Measurements from ENCODE around the gene ABHD14A. TPM values are rescaled to one million over a fixed set of nuclear protein-coding genes. Genes with fewer than 3 reads are reported as not detected.
A peak's percentile ranks its signal among the peaks of the same experiment; 100 is the strongest.

The ABHD14A gene
- polyA plus RNA-seq, 2 of the 4 experiments (the other 2 are of a cell fraction), result 6.3 to 9.5 TPM

- CTCF ChIA-PET, result interaction anchor here (0.7 to 1.4 kb wide), 4 partner anchors 11 to 121 kb away, joined by 3 read pairs; no protein-coding TSS in a partner anchor
- FAIRE-seq, result no peak
These were observed 47.6 kb downstream of the ABHD14A start for GRCh38 chr3:52022323-52023100.

More at GRCh38 chr3:52022323-52023100, 47.6 kb downstream of the ABHD14A start:
- no peak for TF ChIP-seq CBX2 (IDR thresholded peaks at IDR 0.05; ENCODE audit: borderline replicate concordance, low read depth)
- TF ChIP-seq POLR2AphosphoS2 (conservative IDR thresholded peaks at IDR 0.05; ENCODE audit: low read length), result no peak
- no peak for TF ChIP-seq RCOR1 (IDR thresholded peaks at IDR 0.05; ENCODE audit: low read depth, low read length)
- TF ChIP-seq KDM1A (IDR thresholded peaks at IDR 0.05; ENCODE audit: low read depth), result no peak
- TF ChIP-seq SREBF2 (IDR thresholded peaks at IDR 0.05), result no peak
- TF ChIP-seq HDAC2 (IDR thresholded peaks at IDR 0.05), result no peak
- no peak for TF ChIP-seq MAFK (IDR thresholded peaks at IDR 0.05; ENCODE audit: partially characterized antibody)
- TF ChIP-seq CTCF (IDR thresholded peaks at IDR 0.05), result no peak
- TF ChIP-seq, protein P1, sequence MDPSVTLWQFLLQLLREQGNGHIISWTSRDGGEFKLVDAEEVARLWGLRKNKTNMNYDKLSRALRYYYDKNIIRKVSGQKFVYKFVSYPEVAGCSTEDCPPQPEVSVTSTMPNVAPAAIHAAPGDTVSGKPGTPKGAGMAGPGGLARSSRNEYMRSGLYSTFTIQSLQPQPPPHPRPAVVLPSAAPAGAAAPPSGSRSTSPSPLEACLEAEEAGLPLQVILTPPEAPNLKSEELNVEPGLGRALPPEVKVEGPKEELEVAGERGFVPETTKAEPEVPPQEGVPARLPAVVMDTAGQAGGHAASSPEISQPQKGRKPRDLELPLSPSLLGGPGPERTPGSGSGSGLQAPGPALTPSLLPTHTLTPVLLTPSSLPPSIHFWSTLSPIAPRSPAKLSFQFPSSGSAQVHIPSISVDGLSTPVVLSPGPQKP (IDR thresholded peaks at IDR 0.05; ENCODE audit: low read depth, low read length), result no peak
- TF ChIP-seq RNF2 (IDR thresholded peaks at IDR 0.05; ENCODE audit: borderline replicate concordance, low read depth), result no peak
- no peak for TF ChIP-seq ZSCAN20 (CRISPR knock-in tag; IDR thresholded peaks at IDR 0.05)
- TF ChIP-seq, protein P2, sequence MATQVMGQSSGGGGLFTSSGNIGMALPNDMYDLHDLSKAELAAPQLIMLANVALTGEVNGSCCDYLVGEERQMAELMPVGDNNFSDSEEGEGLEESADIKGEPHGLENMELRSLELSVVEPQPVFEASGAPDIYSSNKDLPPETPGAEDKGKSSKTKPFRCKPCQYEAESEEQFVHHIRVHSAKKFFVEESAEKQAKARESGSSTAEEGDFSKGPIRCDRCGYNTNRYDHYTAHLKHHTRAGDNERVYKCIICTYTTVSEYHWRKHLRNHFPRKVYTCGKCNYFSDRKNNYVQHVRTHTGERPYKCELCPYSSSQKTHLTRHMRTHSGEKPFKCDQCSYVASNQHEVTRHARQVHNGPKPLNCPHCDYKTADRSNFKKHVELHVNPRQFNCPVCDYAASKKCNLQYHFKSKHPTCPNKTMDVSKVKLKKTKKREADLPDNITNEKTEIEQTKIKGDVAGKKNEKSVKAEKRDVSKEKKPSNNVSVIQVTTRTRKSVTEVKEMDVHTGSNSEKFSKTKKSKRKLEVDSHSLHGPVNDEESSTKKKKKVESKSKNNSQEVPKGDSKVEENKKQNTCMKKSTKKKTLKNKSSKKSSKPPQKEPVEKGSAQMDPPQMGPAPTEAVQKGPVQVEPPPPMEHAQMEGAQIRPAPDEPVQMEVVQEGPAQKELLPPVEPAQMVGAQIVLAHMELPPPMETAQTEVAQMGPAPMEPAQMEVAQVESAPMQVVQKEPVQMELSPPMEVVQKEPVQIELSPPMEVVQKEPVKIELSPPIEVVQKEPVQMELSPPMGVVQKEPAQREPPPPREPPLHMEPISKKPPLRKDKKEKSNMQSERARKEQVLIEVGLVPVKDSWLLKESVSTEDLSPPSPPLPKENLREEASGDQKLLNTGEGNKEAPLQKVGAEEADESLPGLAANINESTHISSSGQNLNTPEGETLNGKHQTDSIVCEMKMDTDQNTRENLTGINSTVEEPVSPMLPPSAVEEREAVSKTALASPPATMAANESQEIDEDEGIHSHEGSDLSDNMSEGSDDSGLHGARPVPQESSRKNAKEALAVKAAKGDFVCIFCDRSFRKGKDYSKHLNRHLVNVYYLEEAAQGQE (IDR thresholded peaks at IDR 0.05), result no peak
- TF ChIP-seq PBX3 (IDR thresholded peaks at IDR 0.05), result no peak
- Histone ChIP-seq H3K4me2 (no peak overlapping the region), H3K4me3 (no peak overlapping the region), H3K9me3 (no peaks in the 10 kb centered on the region), H3K4me1 (no peaks in the 10 kb centered on the region), H3K27ac (no peak overlapping the region)
- DNase-seq (ENCODE audit: low read depth in 1 of 2, low spot score in 1 of 2) (no peak), ATAC-seq (peak in 1 of 2 experiments; percentile 21; a peak in 1 of 6 replicates)
- POLR2A ChIA-PET, result no interaction called here
- WGBS (ENCODE audit: missing lambda C conversion rate), result 82% methylated on average over 16 of the region's 20 CpGs
